ENCODE results near the gene RIPOR2.

Gene RIPOR2

DNA sequence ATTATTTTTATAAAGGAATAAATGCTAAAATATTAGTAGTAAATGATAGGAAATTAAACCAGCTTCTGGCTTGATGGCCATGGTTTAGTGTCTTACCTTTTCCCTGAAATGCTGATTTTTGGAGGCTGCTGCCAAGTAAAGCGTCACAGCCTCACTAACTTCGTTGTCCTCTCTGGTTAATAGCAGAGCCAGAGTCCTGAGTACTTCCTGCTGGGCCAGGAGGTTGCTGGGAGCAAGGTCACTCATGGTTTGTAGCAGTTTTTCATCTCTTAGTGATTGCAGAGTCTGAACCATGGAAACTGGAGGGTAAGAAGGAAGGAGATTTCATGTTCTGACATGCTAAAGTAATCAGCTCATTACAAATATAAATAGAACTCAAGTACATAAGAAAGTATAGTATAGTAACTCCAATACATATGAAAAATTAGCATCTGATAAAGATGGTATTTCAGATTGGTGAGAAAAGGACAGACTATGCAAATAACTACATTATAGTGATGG is 110.6 kb downstream of the RIPOR2 start:
- no peak overlapping the region for H3K27ac ChIP-seq
- TF ChIP-seq, protein P1, sequence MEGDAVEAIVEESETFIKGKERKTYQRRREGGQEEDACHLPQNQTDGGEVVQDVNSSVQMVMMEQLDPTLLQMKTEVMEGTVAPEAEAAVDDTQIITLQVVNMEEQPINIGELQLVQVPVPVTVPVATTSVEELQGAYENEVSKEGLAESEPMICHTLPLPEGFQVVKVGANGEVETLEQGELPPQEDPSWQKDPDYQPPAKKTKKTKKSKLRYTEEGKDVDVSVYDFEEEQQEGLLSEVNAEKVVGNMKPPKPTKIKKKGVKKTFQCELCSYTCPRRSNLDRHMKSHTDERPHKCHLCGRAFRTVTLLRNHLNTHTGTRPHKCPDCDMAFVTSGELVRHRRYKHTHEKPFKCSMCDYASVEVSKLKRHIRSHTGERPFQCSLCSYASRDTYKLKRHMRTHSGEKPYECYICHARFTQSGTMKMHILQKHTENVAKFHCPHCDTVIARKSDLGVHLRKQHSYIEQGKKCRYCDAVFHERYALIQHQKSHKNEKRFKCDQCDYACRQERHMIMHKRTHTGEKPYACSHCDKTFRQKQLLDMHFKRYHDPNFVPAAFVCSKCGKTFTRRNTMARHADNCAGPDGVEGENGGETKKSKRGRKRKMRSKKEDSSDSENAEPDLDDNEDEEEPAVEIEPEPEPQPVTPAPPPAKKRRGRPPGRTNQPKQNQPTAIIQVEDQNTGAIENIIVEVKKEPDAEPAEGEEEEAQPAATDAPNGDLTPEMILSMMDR (conservative IDR thresholded peaks at IDR 0.05) = no peak

DNA sequence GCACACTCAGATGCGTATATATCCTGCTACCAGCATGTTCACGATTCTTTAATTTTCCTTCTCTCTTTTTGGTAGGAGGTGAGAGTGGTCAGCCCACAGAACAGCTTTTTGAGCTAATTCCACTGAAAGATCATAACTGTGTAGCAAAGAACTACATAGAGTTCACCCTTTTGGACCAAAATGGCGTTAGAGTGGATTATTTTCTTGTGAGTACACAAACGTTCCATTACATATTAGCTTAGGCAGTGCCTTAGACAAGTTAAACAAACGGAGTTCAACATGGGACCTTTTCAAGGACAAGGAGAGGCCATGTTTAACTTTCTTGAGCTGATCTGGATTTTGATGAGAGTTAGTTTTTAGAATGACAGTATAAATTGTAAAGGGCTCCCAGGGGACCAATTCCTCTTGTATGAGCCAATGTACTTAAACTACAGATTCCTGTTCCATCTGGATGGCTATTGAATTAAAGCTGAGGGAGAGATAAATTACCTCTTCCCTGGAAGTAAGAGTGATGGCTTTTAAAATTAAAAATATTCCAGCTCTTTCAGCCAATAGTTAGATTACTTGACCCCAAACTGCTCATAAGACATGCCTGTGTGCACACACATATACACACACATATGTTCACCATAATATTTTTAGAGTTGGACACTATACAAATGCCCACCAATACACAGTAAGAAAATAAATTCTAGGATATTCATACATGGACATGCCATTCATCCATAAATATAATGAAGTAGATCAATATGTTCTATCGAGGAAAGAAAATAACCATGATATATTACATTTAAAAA is 111.4 kb downstream of the RIPOR2 start:
- TF ChIP-seq, protein P1 (conservative IDR thresholded peaks at IDR 0.05) = no peak
- H3K27ac ChIP-seq = no peak overlapping the region

DNA sequence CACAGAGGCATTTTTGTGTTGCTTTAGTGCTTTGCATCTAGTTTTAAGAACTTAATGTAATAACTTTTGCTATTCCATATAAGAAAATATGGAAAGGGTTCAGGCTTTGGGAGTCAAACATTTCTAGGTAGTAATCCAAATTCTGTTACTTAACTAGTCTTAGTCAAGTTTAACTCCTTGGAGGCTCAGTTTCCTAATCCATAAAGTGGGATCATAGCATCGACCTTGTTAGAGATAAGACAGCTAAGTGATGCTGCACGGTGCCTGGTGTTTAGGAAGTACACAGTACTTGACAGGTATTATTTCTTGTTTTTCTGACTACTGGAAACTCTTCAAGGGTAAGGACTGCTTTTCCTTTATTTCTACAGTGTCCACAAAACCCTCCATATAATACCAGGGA is 112.6 kb downstream of the RIPOR2 start:
- no peak overlapping the region for H3K27ac ChIP-seq
- TF ChIP-seq, protein P1 (conservative IDR thresholded peaks at IDR 0.05) = no peak

DNA sequence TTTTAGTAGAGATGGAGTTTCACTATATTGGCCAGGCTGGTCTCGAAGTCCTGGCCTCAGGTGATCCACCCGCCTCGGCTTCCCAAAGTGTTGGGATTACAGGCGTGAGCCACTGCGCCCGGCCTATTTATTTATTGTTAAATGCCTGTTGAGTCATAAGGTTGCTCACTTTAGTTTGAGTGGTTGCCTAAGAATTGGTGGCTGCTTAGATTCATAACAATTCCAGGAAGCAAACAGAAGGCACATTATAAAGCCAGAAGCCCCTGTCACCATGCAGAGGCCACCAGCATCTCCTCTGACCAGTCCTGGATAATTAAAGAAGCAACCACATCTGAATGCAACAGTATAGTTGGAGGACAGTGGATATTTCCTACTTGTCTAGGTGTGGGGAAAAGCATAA is 113.1 kb downstream of the RIPOR2 start:
- TF ChIP-seq, protein P1 (conservative IDR thresholded peaks at IDR 0.05) = no peak
- H3K27ac ChIP-seq = no peak overlapping the region

DNA sequence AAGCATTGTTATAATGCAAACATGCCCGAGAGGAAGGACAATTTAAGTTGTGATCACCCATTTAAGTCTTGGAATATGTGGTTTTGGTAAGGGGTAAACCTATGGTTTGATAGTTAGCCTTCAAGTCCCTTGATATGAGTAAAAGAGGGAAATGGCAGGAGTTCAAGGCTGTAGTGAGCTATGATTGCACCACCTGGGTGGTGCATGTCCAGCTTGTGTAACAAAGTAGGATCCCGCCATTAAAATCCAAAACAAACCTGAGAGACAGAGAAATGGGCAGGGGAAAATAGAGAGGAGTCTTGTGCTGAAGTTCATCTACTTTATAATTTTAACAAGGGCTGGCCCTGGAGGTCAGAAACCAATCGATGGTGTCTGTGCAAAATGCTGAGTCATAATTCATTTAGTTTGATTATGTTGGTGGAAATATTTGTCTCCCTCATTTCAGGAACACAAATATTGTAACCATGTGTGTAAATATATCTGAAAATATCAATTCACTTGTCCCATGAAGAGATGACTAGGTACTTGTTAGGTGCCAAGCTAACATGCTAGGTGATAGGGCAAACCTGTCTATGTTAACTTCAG is 113.8 kb downstream of the RIPOR2 start:
- no peak overlapping the region for H3K27ac ChIP-seq
- TF ChIP-seq, protein P1 (conservative IDR thresholded peaks at IDR 0.05) = no peak

DNA sequence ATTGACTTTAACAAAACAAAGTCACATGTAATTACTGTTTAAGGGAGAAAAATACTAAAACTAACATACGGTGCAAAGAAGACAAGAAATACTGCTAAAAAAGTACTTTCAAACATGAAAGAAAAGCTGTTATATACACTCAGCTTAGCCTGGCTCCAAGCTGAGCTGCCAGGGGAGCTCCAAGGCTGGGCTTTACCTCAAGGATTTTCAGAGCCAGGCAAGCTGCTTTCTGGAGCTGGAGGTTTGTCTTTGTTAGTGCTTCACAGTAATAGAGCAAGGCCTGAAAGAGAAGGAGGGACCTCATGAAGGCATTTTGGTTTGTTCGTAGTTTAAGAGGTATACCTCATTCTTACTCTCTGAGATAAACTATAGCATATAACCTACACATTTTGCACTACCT is 117.4 kb downstream of the RIPOR2 start:
- TF ChIP-seq, protein P1 (conservative IDR thresholded peaks at IDR 0.05) = no peak

DNA sequence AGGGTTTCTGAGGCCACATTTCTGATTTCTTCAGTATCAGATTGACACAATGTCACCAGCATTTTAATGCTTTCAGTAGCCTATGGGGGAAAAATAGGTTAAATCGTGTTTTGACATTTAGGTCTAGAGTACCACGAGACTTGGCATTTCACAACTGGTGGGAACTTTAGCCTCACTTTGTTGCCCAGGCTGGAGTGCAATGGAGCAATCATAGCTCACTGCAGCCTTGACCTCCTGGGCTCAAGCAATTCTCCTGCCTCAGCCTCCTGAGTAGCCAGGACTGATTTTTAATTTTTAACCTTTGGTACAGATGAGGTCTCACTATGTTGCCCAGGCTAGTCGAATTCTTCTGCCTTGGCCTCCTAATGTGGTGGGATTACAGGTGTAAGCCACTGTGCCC is 126.0 kb downstream of the RIPOR2 start:
- TF ChIP-seq, protein P1 (conservative IDR thresholded peaks at IDR 0.05) = no peak
- H3K27ac ChIP-seq = no peak overlapping the region

More for the DNA sequence above, 117.4 kb downstream of the RIPOR2 start:
- no peak overlapping the region for H3K27ac ChIP-seq

Data from VCaP (cell line).